Brain microvascular endothelial cell (primary cell): Measurements from ENCODE around the gene GATM.
A peak's percentile ranks its signal among the peaks of the same experiment; 100 is the strongest.

Experiments used
- DNase-seq: peaks from one replicate; pipeline ENCODE4 v3.0.0-alpha.2; 2020
- H3K27ac ChIP-seq: fragments of 250-450 bp; sonication (Bioruptor Pico); 2 replicates; pipeline ENCODE4 v1.5.1; 2020; ENCODE audit warnings: mild to moderate bottlenecking, moderate library complexity
- H3K27me3 ChIP-seq: fragments of 250-450 bp; sonication (Bioruptor Pico); replicated peaks from 2 replicates; pipeline ENCODE4 v1.5.1; 2020; ENCODE audit warnings: mild to moderate bottlenecking
- H3K36me3 ChIP-seq: fragments of 250-450 bp; sonication (Bioruptor Pico); replicated peaks from 2 replicates; pipeline ENCODE4 v1.5.1; 2020; ENCODE audit warnings: mild to moderate bottlenecking
- H3K4me3 ChIP-seq: 2 replicates; pipeline ENCODE4 v1.5.1; 2011; ENCODE audit warnings: low read depth, mild to moderate bottlenecking, control low read depth, low read length, moderate library complexity
- in situ Hi-C: cut with HindIII; loops from 2 replicates; pipeline ENCODE4 v1.10.0; 2017; ENCODE audit warnings: low sequenced_read_pairs, low pct_ligation_motif_present
- TF ChIP-seq, protein P1 (sequence below): IDR thresholded peaks from 2 replicates; pipeline ENCODE4 v1.5.1; 2011; ENCODE audit warnings: low read depth, mild to moderate bottlenecking, moderate library complexity, low read length, control low read depth, inconsistent platforms; ENCODE audit errors: missing control alignments

The GATM gene

DNA sequence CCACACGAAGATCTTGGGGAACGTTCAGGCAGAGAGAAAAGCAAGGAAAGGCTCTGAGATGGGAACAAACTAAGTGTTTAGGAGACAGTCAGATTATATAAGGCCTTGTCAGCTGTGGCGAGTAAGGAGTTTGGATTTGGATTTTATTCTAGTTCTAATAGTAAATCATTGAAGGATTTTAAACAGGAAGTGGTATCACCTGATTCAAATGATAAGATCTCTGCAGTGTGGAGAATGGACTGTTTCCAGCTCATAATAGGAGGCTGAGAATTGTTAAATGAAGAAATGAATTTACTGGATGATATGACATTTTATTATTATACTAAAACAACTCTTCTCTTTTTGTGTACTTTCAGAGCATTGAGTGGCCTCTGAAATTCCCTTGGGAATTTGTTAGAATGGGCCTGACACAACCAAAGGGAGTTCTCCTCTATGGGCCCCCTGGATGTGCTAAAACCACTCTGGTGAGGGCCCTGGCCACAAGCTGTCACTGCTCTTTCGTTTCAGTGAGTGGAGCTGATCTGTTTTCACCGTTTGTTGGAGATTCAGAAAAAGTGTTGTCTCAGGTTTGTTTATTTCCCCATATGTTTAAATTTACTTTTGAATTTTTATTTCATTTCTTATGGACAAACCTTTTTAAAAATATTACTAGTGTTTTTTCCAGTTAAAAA, 36.0 kb upstream of the GATM start:
- TF ChIP-seq, protein P1, sequence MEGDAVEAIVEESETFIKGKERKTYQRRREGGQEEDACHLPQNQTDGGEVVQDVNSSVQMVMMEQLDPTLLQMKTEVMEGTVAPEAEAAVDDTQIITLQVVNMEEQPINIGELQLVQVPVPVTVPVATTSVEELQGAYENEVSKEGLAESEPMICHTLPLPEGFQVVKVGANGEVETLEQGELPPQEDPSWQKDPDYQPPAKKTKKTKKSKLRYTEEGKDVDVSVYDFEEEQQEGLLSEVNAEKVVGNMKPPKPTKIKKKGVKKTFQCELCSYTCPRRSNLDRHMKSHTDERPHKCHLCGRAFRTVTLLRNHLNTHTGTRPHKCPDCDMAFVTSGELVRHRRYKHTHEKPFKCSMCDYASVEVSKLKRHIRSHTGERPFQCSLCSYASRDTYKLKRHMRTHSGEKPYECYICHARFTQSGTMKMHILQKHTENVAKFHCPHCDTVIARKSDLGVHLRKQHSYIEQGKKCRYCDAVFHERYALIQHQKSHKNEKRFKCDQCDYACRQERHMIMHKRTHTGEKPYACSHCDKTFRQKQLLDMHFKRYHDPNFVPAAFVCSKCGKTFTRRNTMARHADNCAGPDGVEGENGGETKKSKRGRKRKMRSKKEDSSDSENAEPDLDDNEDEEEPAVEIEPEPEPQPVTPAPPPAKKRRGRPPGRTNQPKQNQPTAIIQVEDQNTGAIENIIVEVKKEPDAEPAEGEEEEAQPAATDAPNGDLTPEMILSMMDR, result no peak
- Histone ChIP-seq H3K27me3 (no peaks in the 10 kb centered on the region), H3K36me3 (peaks cover 57% of the 10 kb centered on the region), H3K27ac (no peak overlapping the region), H3K4me3 (no peak overlapping the region)
- in situ Hi-C loops, result no loop called here
- no peak for DNase-seq

DNA sequence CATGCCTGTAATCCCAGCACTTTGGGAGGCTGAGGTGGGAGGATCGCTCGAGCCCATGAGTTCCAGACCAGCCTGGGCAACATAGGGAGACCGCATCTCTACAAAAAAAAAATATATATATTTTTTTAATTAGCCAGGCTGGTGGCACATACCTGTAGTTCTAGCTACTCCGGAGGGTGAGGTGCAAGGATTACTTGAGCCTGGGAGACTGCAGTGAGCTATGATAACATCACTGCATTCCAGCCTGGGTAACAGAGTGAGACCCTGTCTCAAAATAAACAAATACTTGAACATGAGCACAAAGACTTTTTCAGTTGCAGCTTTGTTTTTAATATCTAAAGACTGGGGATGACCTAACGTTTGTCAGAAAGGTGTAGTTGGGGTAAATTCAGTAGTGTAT, 31.3 kb upstream of the GATM start:
- in situ Hi-C loops, result no loop called here
- H3K36me3 ChIP-seq, result peaks cover 45% of the 10 kb centered on the region
- H3K27me3 ChIP-seq, result no peaks in the 10 kb centered on the region
- TF ChIP-seq, protein P1, result no peak
- H3K27ac ChIP-seq, result no peak overlapping the region
- no peak overlapping the region for H3K4me3 ChIP-seq
- DNase-seq, result no peak

DNA sequence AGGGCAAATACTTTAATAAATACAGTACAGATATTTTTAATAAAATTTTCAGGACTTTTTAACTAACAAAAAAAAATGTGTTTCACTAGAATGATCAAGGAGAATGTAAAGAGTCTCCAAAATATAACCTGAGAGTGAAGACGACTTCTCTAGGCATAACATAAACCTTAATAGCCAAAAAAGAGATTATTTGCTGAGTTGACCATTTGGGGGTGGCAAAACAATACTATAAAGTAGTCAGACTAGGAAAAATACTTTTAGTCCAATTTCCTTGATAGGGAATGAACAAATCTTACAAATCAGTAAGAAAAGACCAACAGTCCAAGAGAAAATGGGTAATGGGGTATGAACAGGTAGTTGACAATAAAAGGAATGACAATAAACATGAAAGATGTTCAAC, 29.4 kb upstream of the GATM start:
- no peak overlapping the region for H3K27ac ChIP-seq
- peaks cover 40% of the 10 kb centered on the region for H3K36me3 ChIP-seq
- in situ Hi-C loops, result no loop called here
- TF ChIP-seq, protein P1, result no peak
- DNase-seq, result no peak
- H3K4me3 ChIP-seq, result no peak overlapping the region
- H3K27me3 ChIP-seq, result no peaks in the 10 kb centered on the region

DNA sequence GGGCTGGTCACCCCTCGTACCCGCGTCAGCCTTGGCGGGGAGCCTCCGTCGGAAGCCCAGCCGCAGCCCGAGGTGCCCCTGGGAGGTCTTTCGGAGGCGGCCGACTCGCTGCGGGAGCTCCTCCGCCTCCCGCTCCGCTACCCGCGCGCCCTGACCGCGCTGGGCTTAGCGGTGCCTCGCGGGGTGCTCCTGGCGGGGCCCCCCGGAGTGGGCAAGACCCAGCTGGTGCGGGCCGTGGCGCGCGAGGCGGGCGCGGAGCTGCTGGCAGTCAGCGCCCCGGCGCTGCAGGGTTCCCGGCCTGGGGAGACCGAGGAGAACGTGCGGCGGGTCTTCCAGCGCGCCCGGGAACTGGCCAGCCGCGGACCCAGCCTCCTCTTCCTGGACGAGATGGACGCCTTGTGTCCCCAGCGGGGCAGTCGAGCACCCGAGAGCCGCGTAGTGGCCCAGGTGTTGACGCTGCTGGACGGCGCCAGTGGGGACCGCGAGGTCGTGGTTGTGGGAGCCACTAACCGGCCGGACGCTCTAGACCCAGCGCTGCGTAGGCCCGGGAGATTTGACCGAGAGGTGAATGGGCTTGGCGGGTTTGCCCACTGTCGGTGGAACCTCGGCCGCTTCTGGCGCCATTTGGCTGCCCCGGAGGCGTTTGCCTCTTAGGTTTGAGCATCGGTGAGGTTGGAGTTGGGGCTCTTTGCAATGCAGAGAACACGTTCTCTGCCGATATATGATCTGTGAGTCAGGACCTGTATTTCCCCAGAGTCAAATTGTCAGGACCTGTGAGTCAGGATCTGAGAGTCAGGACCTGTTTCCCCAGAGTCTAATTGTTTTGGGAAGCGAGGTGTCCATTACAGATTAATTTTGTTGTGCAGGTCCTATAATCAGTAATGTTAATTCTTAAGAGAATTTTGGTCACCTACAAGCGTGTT, 24.9 kb upstream of the GATM start:
- H3K36me3 ChIP-seq, result peaks cover 12% of the 10 kb centered on the region
- TF ChIP-seq, protein P1, result no peak
- DNase-seq, result no peak
- H3K27me3 ChIP-seq, result no peaks in the 10 kb centered on the region
- peak overlapping the region; percentile 6 for H3K27ac ChIP-seq
- in situ Hi-C loops, result no loop called here
- H3K4me3 ChIP-seq, result peak overlapping the region; percentile 80

DNA sequence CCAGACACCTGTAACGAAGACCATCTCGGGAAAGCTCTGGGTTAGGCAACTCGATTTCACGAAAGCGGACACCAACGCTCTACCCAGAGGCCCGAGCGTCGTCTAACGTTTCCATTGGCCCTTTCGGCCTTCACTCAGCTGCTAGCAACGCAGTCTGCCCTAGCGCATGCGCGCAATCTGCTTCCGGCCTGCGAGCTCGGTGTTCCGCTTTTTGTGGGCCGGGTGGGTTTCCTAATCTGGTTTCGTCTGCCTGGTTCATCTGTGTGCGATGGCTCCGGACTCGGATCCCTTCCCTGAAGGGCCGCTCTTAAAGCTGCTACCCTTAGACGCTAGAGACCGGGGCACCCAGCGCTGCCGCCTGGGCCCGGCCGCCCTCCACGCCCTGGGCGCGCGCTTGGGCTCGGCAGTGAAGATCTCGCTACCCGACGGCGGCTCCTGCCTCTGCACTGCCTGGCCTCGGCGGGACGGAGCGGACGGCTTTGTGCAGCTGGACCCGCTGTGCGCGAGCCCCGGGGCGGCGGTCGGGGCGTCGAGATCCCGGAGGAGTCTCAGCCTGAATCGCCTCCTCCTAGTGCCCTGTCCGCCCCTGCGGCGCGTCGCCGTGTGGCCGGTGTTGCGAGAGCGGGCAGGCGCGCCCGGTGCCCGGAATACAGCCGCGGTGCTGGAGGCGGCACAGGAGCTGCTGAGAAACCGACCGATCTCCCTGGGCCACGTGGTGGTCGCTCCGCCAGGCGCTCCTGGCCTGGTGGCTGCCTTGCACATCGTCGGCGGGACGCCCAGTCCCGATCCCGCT, 24.0 kb upstream of the GATM start:
- peak; percentile 95 for DNase-seq
- TF ChIP-seq, protein P1, result no peak
- in situ Hi-C loops, result no loop called here
- Histone ChIP-seq H3K36me3 (peaks cover 6% of the 10 kb centered on the region), H3K27ac (peak overlapping the region; percentile 20), H3K4me3 (peak overlapping the region; percentile 80), H3K27me3 (no peaks in the 10 kb centered on the region)
